CD14-positive monocyte (primary cell): ENCODE data around the gene DCAKD. TPM values are rescaled to one million over a fixed set of nuclear protein-coding genes. Genes with fewer than 3 reads are reported as not detected.

ENCODE experiments used
- DNase-seq, 3 donors: peaks; one replicate each; pipeline ENCODE4 v3.0.0-alpha.2; 2011 to 2022
- H2AFZ ChIP-seq: 2 replicates; pipeline ENCODE4 v1.6.0; 2012; ENCODE audit warnings: mild to moderate bottlenecking, low read depth, low read length, inconsistent platforms; ENCODE audit not compliant: insufficient read depth, poor library complexity, severe bottlenecking
- H3K27ac ChIP-seq, 2 donors: 1 replicate in 1 of 2; 2 replicates in 1 of 2; pipeline ENCODE4 v1.5.1; 2012 to 2013; ENCODE audit warnings: low read length in 2 of 2, control low read depth in 1 of 2, inconsistent platforms in 1 of 2, low read depth in 1 of 2, mild to moderate bottlenecking in 1 of 2
- H3K27me3 ChIP-seq, 2 donors: one replicate each; pipeline versions ENCODE4 v1.6.0 to v1.6.1; 2011 to 2013; ENCODE audit warnings: low read length in 2 of 2; ENCODE audit not compliant: control insufficient read depth in 2 of 2, insufficient read depth in 2 of 2
- H3K36me3 ChIP-seq, 2 donors: replicated peaks in 1 of 2; 1 replicate in 1 of 2; 2 replicates in 1 of 2; pipeline versions ENCODE4 v1.5.1 to v1.6.1; 2012 to 2013; ENCODE audit warnings: low read length in 2 of 2, control low read depth in 1 of 2, inconsistent platforms in 1 of 2, mild to moderate bottlenecking in 1 of 2; ENCODE audit not compliant: insufficient read depth in 2 of 2, control insufficient read depth in 1 of 2
- H3K4me1 ChIP-seq, 2 donors: 1 replicate in 1 of 2; 2 replicates in 1 of 2; pipeline versions ENCODE4 v1.5.1 to v1.6.1; 2012 to 2013; ENCODE audit warnings: low read length in 2 of 2, control low read depth in 1 of 2, inconsistent platforms in 1 of 2, mild to moderate bottlenecking in 1 of 2, moderate library complexity in 1 of 2; ENCODE audit not compliant: insufficient read depth in 2 of 2, control insufficient read depth in 1 of 2
- H3K4me2 ChIP-seq: replicated peaks from 2 replicates; pipeline ENCODE3; 2012; ENCODE audit warnings: low read length, moderate library complexity, mild to moderate bottlenecking; ENCODE audit not compliant: poor library complexity, severe bottlenecking; ENCODE audit errors: extremely low read depth
- H3K4me3 ChIP-seq, 3 experiments: fragments of 200-600 bp in 1 of 3; sonication (generic) in 1 of 3; replicated peaks in 1 of 3; 1 replicate in 2 of 3; 2 replicates in 1 of 3; pipeline ENCODE4 v1.5.1; 2011 to 2013; ENCODE audit warnings: low read length in 3 of 3, mild to moderate bottlenecking in 3 of 3, control low read depth in 2 of 3, low read depth in 2 of 3, inconsistent platforms in 1 of 3, moderate library complexity in 1 of 3
- H3K79me2 ChIP-seq: 2 replicates; pipeline ENCODE4 v1.6.0; 2012; ENCODE audit warnings: mild to moderate bottlenecking, control low read depth, inconsistent platforms, low read length, moderate library complexity; ENCODE audit not compliant: insufficient read depth
- H3K9ac ChIP-seq: 2 replicates; pipeline ENCODE4 v1.6.0; 2017; ENCODE audit warnings: low read length, mild to moderate bottlenecking; ENCODE audit not compliant: insufficient read depth, poor library complexity, severe bottlenecking
- H3K9me3 ChIP-seq, 2 donors: replicated peaks in 1 of 2; 1 replicate in 1 of 2; 2 replicates in 1 of 2; pipeline versions ENCODE4 v1.5.1 to v1.6.1; 2012 to 2013; ENCODE audit warnings: low read length in 2 of 2, control low read depth in 1 of 2; ENCODE audit not compliant: control insufficient read depth in 1 of 2, insufficient read depth in 1 of 2
- H4K20me1 ChIP-seq: 2 replicates; pipeline ENCODE4 v1.6.0; 2012; ENCODE audit warnings: mild to moderate bottlenecking, low read length, control low read depth, moderate library complexity; ENCODE audit not compliant: insufficient read depth
- H3K27ac Mint-ChIP-seq, 7 donors: one replicate each; pipeline ENCODE4 v1.8.0; 2020; ENCODE audit warnings: mild to moderate bottlenecking in 7 of 7, mixed read lengths in 7 of 7, moderate library complexity in 6 of 7, inconsistent platforms in 2 of 7
- H3K27me3 Mint-ChIP-seq, 3 donors: one replicate each; pipeline ENCODE4 v1.8.0; 2021 to 2022; ENCODE audit warnings: low read depth in 3 of 3, mild to moderate bottlenecking in 3 of 3, mixed read lengths in 3 of 3, moderate library complexity in 3 of 3, inconsistent platforms in 1 of 3
- H3K36me3 Mint-ChIP-seq, 2 donors: one replicate each; pipeline ENCODE4 v1.8.0; 2020; ENCODE audit warnings: mixed read lengths in 2 of 2, inconsistent platforms in 1 of 2, mild to moderate bottlenecking in 1 of 2
- H3K4me1 Mint-ChIP-seq: one replicate; pipeline ENCODE4 v1.8.0; 2020; ENCODE audit warnings: mild to moderate bottlenecking, mixed read lengths
- H3K4me3 Mint-ChIP-seq, 2 donors: one replicate each; pipeline ENCODE4 v1.8.0; 2020; ENCODE audit warnings: mild to moderate bottlenecking in 2 of 2, mixed read lengths in 2 of 2, moderate library complexity in 1 of 2
- H3K9me3 Mint-ChIP-seq, 7 donors: one replicate each; pipeline ENCODE4 v1.8.0; 2020 to 2022; ENCODE audit warnings: mixed read lengths in 7 of 7, mild to moderate bottlenecking in 6 of 7, moderate library complexity in 6 of 7, inconsistent platforms in 2 of 7
- CTCF ChIP-seq: fragments of 200-600 bp; IDR thresholded peaks from one replicate; pipeline ENCODE4 v1.8.0; 2022; ENCODE audit warnings: antibody characterized with exemption, mild to moderate bottlenecking
- WGBS: methylation state at CpG from one replicate; pipeline ENCODE4 v1.1.5; 2013; ENCODE audit warnings: missing lambda C conversion rate; ENCODE audit not compliant: insufficient coverage; 5-methylcytosine and 5-hydroxymethylcytosine counted together
- intact Hi-C, 2 donors: fragments of 100-400 bp; cut with micrococcal nuclease; formaldehyde crosslinking; loops; one replicate each; pipeline versions ENCODE4 v1.15.0 to v1.15.1; 2023
- polyA plus RNA-seq, 3 donors: library from polyadenylated mRNA; depleted of rRNA in 1 of 3; unstranded in 2 of 3; stranded (reverse) in 1 of 3; fragments of 300-500 nt in 2 of 3; fragments of >200 nt in 1 of 3; fragmentation: Illumina TruSeq in 2 of 3; gene quantifications; 1 replicate in 2 of 3; 2 replicates in 1 of 3; pipeline ENCODE4 v1.2.3, GENCODE V29; 2012 to 2021

The DCAKD gene
- polyA plus RNA-seq, 3 donors = 6.6 to 10.0 (median 8.7) TPM

- no peak overlapping the region for H3K27ac ChIP-seq
- H3K36me3 Mint-ChIP-seq = no peaks in the 10 kb centered on the region
- TF ChIP-seq CTCF = no peak
- H4K20me1 ChIP-seq = no peaks in the 10 kb centered on the region
- no peak overlapping the region for H2AFZ ChIP-seq
- no peak overlapping the region for H3K4me3 Mint-ChIP-seq
- H3K4me1 Mint-ChIP-seq = no peaks in the 10 kb centered on the region
- H3K4me3 ChIP-seq = no peak overlapping the region
- no CpG with 5 or more reads among the region's 3 CpGs for WGBS
- peaks cover 0 to 16% (median 12%) of the 10 kb centered on the region in 7 donors for H3K9me3 Mint-ChIP-seq
- intact Hi-C loops = no loop called here
- H3K27ac Mint-ChIP-seq = no peak overlapping the region
- H3K4me1 ChIP-seq = no peaks in the 10 kb centered on the region
- no peak overlapping the region for H3K4me2 ChIP-seq
- no peaks in the 10 kb centered on the region for H3K9me3 ChIP-seq
- H3K79me2 ChIP-seq = no peaks in the 10 kb centered on the region
- peaks cover 0 to 3% of the 10 kb centered on the region in 2 donors for H3K27me3 ChIP-seq
- peaks cover 9 to 31% (median 20%) of the 10 kb centered on the region in 3 donors for H3K27me3 Mint-ChIP-seq
- no peak overlapping the region for H3K9ac ChIP-seq
- DNase-seq = no peak
- no peaks in the 10 kb centered on the region for H3K36me3 ChIP-seq
These were observed 52.0 kb downstream of the DCAKD start for GRCh38 chr17:44999433-44999832.

GRCh38 chr17:44998646-44999045, 52.8 kb downstream of the DCAKD start:
- no peak overlapping the region for H3K4me2 ChIP-seq
- H3K4me1 ChIP-seq = no peaks in the 10 kb centered on the region
- Mint-ChIP-seq H3K4me1 (no peaks in the 10 kb centered on the region), H3K27ac (no peak overlapping the region), H3K9me3 (peaks cover 0 to 16% (median 12%) of the 10 kb centered on the region in 7 donors), H3K4me3 (peak overlapping the region in 1 of 2 donors; percentile 10), H3K36me3 (no peaks in the 10 kb centered on the region), H3K27me3 (peaks cover 7 to 28% (median 12%) of the 10 kb centered on the region in 3 donors)
- DNase-seq = no peak
- no peaks in the 10 kb centered on the region for H3K27me3 ChIP-seq
- no peaks in the 10 kb centered on the region for H3K36me3 ChIP-seq
- no peak for TF ChIP-seq CTCF
- H3K9me3 ChIP-seq = no peaks in the 10 kb centered on the region
- no peak overlapping the region for H3K4me3 ChIP-seq
- H3K79me2 ChIP-seq = no peaks in the 10 kb centered on the region
- no peaks in the 10 kb centered on the region for H4K20me1 ChIP-seq
- H2AFZ ChIP-seq = no peak overlapping the region
- no peak overlapping the region for H3K9ac ChIP-seq
- intact Hi-C loops = no loop called here
- no peak overlapping the region for H3K27ac ChIP-seq
